Peyer's patch (tissue), 4 donors: ENCODE measurements around the gene MB21D2.

Source experiments
- CTCF ChIP-seq, 6 experiments: fragments of 450-650 bp in 4 of 6; fragments of 200-600 bp in 2 of 6; sonication (generic) in 1 of 6; IDR thresholded peaks; one replicate each; pipeline ENCODE4 v1.5.1; 2017 to 2019; ENCODE audit warnings: antibody characterized with exemption in 6 of 6, mild to moderate bottlenecking in 3 of 6, moderate library complexity in 1 of 6
- POLR2A ChIP-seq, 2 donors: fragments of 450-650 bp; IDR thresholded peaks; one replicate each; pipeline ENCODE4 v1.5.1; 2017; ENCODE audit warnings: antibody characterized with exemption in 2 of 2, mild to moderate bottlenecking in 2 of 2, moderate library complexity in 2 of 2

GRCh38 chr3:192947421-192947820 lies 29.8 kb upstream of the MB21D2 start:
- no peak for TF ChIP-seq CTCF (IDR thresholded peaks at IDR 0.05)
- TF ChIP-seq POLR2A (IDR thresholded peaks at IDR 0.05), result no peak
